ENCODE measurements around the gene BAX. TPM values are rescaled to one million over a fixed set of nuclear protein-coding genes. Genes with fewer than 3 reads are reported as not detected.

Gene BAX
- total and polyA plus RNA-seq, 9 of the 15 experiments (the other 6 are each of a cell fraction or from before 2014, with no cell fraction given): 3.2 to 95.4 (median 44.5) TPM

DNA sequence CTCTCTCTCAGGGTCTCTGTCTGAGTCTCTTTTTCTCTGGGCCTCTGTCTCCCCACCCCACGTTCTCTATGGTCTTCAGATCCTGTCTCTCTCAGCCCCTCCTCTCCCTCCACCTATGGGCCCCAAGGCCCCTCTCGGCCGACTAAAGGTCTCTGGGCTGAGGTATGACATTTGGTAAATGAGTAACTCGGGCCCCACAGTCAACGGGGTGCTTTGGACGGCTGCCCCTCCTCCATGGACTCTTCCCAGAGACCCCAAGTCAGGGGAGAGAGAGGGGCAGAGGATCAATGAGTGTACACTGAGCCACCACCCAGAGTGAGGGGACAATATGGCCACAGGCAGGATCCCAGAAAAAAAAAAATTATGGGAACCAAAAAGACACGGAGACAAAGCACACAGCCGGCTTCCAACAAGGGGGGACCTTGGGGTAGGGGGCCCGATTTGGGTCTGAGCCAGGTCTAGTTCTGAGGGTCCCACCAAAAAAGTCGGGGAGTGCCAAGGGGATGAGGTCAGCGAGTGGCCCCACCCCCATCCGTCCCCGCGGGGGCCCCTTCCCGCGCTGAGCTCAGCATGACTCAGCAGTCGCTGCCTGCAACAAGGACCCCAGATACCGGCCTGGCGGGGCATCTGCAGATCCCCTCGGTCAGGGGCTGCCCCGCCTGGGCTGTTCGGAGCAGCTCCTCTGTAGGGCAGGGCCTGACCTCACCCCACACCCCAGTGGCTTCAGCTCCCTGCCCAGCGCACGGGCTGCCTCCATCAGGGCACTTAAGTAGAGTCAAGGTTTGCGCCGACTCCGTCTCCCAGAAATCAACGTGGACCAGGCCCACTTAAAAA, 8.9 kb downstream of the BAX start:
- Histone ChIP-seq H3K9me1 (ENCODE audit: control insufficient read depth, insufficient read depth, low read length) (no peaks in the 10 kb centered on the region), H3K27me3 (ENCODE audit: control insufficient read depth in 2 of 2, insufficient read depth in 2 of 2, low read length in 2 of 2) (no peaks in the 10 kb centered on the region), H3K79me2 (ENCODE audit: control insufficient read depth, insufficient read depth, low read length) (peaks cover 56% of the 10 kb centered on the region), H3K9ac (ENCODE audit: insufficient read depth in 1 of 2, low read depth in 2 of 2, low read length in 2 of 2) (peak overlapping the region; percentile 93 to 95), H2AFZ (ENCODE audit: low read depth, low read length) (peak overlapping the region; percentile 4; the same call in 1 of the 2 replicates), H3K36me3 (ENCODE audit: control insufficient read depth, insufficient read depth, low read length) (peaks cover 36% of the 10 kb centered on the region), H3K4me2 (ENCODE audit: insufficient read depth, low read length) (peak overlapping the region; percentile 89), H3K27ac (ENCODE audit: extremely low read depth, low read depth, low read length) (peak overlapping the region; percentile 99), H3K4me1 (replicated peaks in 1 of 2; ENCODE audit: control insufficient read depth in 2 of 2, insufficient read depth in 2 of 2, low read length in 2 of 2) (peaks cover 31 to 51% of the 10 kb centered on the region in 2 experiments), H3K4me3 (peak overlapping the region; percentile 45), H4K20me1 (replicated peaks; ENCODE audit: control insufficient read depth, insufficient read depth, low read length) (peaks cover 17% of the 10 kb centered on the region), H3K9me3 (replicated peaks; ENCODE audit: control insufficient read depth, insufficient read depth, low read depth, low read length) (no peaks in the 10 kb centered on the region)
- DNase-seq (ENCODE audit: extremely low read depth in 1 of 4, low spot score in 3 of 4) (peak; percentile 80 to 94 (median 87)), FAIRE-seq (peak; percentile 80), ATAC-seq (peak; percentile 25)
- ChIA-PET CTCF (ENCODE audit: low intra/inter-chr PET ratio) (no interaction called here), POLR2A (interaction anchor here (0.6 to 14.5 kb wide), 13 partner anchors 8 to 602 kb away, joined by 3 to 439 read pairs (median 5); partner anchors contain the start of genes BAX, GYS1, NUCB1 and PPP1R15A)
- intact Hi-C loops (cut with micrococcal nuclease) (no loop called here), in situ Hi-C loops (cut with MboI) (loop anchor here (10.0 kb wide), 1 partner anchor 89 kb away; the partner anchor contains the start of gene PPP1R15A)
- no TSS peak for BruUV-seq (replicated peaks)
- WGBS (ENCODE audit: insufficient coverage, low coverage, missing lambda C conversion rate): under 1% methylated on average over 22 of the region's 28 CpGs
- no peak; the same call in 1 of the 2 replicates for TF ChIP-seq XRCC5 (IDR thresholded peaks at IDR 0.05; ENCODE audit: low read depth, low read length)
- no peak for TF ChIP-seq ARNT (IDR thresholded peaks at IDR 0.05)
- no peak for TF ChIP-seq HOXB6 (CRISPR knock-in tag; IDR thresholded peaks at IDR 0.05; ENCODE audit: borderline replicate concordance)
- TF ChIP-seq, protein P1, sequence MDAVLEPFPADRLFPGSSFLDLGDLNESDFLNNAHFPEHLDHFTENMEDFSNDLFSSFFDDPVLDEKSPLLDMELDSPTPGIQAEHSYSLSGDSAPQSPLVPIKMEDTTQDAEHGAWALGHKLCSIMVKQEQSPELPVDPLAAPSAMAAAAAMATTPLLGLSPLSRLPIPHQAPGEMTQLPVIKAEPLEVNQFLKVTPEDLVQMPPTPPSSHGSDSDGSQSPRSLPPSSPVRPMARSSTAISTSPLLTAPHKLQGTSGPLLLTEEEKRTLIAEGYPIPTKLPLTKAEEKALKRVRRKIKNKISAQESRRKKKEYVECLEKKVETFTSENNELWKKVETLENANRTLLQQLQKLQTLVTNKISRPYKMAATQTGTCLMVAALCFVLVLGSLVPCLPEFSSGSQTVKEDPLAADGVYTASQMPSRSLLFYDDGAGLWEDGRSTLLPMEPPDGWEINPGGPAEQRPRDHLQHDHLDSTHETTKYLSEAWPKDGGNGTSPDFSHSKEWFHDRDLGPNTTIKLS (IDR thresholded peaks at IDR 0.05; ENCODE audit: borderline replicate concordance, low read depth): no peak
- TF ChIP-seq FOXP1 (CRISPR knock-in tag; IDR thresholded peaks at IDR 0.05): peak; percentile 75; the same call in 1 of the 2 replicates
- peak; percentile 29; the same call in 1 of the 2 replicates for TF ChIP-seq ELF2 (CRISPR knock-in tag; IDR thresholded peaks at IDR 0.05)
- TF ChIP-seq MCM3 (IDR thresholded peaks at IDR 0.05): no peak
- no peak for TF ChIP-seq CBFB (CRISPR knock-in tag; IDR thresholded peaks at IDR 0.05)
- TF ChIP-seq BACH1 (tag; IDR thresholded peaks at IDR 0.05): peak; percentile 100
- TF ChIP-seq RBM22 (IDR thresholded peaks at IDR 0.05; ENCODE audit: low read depth, low read length, poor library complexity, severe bottlenecking): peak; percentile 83
- no peak for TF ChIP-seq SRSF1 (IDR thresholded peaks at IDR 0.05; ENCODE audit: low read depth, low read length)
- peak; percentile 69; the same call in 1 of the 2 replicates for TF ChIP-seq CTBP1 (IDR thresholded peaks at IDR 0.05; ENCODE audit: borderline replicate concordance)
- TF ChIP-seq, protein P2, sequence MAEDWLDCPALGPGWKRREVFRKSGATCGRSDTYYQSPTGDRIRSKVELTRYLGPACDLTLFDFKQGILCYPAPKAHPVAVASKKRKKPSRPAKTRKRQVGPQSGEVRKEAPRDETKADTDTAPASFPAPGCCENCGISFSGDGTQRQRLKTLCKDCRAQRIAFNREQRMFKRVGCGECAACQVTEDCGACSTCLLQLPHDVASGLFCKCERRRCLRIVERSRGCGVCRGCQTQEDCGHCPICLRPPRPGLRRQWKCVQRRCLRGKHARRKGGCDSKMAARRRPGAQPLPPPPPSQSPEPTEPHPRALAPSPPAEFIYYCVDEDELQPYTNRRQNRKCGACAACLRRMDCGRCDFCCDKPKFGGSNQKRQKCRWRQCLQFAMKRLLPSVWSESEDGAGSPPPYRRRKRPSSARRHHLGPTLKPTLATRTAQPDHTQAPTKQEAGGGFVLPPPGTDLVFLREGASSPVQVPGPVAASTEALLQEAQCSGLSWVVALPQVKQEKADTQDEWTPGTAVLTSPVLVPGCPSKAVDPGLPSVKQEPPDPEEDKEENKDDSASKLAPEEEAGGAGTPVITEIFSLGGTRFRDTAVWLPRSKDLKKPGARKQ (CRISPR knock-in tag; IDR thresholded peaks at IDR 0.05): no peak
- TF ChIP-seq MCM5 (IDR thresholded peaks at IDR 0.05; ENCODE audit: low read depth): no peak
- peak; percentile 93 for TF ChIP-seq RNF2 (IDR thresholded peaks at IDR 0.05)
- 0 out of 4 replicates have a peak, but pooled peaks of 1 of the 2 experiments have one; percentile 18 for TF ChIP-seq FOXA3 (CRISPR knock-in tag; conservative IDR thresholded peaks at IDR 0.05 in 1 of 2, IDR thresholded peaks at IDR 0.05 in 1 of 2)
- no peak for TF ChIP-seq ZNF12 (CRISPR knock-in tag; IDR thresholded peaks at IDR 0.05)
- no peak for TF ChIP-seq CEBPB (tag; IDR thresholded peaks at IDR 0.05)
- TF ChIP-seq CBX5 (IDR thresholded peaks at IDR 0.05; ENCODE audit: borderline replicate concordance, low read depth): no peak
- TF ChIP-seq ZNF507 (tag; conservative IDR thresholded peaks at IDR 0.05): no peak
- peak; percentile 15 for TF ChIP-seq TAF7 (tag; IDR thresholded peaks at IDR 0.05)
